ENCODE data around the gene ALLC.
A peak's percentile ranks its signal among the peaks of the same experiment; 100 is the strongest.

The ALLC gene

DNA sequence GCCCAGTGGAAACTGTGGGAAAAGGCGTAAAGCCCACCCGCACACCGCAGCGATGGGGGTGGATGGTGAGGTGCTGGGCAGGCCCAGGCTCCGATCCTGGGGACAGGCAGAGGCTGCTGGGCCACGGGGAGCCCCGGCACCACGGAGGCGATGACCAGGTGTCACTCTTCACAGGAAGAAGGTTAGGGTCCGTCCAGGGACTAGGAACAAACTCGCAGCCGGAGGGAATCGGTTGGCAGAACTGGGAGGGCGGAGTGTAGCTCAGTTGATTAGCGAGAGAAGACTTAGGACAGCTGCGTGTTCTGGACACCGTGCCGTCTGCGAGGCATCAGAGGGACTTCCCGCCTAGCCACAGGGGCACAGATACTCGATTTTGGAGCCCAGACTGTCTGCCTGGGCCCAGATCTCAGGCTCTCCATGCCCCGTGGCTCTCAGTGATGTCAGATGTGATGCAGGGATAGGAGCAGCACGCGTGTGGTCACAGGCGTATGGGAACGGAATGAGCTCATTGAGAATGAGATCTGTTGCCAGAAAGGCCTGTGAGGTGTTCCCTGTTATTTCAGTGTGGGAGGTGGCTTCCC, 16.1 kb upstream of the ALLC start:
- DNase-seq = no peak

DNA sequence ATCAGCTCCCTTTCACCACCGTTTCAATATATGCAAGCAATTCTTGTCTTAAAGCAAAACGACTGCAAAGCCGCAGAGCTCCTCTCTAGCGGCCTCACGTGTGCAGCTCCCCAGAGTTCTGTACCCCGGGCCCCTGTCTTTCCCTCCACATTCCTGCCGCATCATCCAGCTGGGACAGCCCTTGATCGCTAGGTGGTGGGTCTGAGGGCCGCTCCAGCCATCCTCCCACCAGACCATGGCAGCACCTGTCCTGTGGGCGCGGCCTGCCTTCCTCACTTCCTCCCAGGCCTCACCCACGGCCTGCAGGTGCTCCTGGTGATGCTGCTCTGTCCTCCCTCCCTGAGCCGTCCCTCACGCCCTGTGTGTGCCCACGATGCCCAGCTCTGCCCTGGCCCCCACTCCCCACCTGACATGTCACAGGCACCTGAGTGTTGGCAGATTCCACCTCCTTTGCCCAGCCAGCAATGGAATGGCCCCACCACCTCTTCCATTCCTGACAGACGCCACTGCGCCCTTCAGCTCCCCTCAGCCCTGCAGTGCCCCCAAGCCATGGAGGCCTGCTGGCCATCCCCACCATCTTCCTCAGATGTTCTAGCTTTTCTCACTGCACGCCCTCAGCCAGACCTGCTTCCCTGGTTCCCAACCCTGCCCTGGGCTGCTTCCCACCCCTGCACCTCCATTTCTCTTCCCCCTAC, 15.3 kb upstream of the ALLC start:
- DNase-seq = no peak

DNA sequence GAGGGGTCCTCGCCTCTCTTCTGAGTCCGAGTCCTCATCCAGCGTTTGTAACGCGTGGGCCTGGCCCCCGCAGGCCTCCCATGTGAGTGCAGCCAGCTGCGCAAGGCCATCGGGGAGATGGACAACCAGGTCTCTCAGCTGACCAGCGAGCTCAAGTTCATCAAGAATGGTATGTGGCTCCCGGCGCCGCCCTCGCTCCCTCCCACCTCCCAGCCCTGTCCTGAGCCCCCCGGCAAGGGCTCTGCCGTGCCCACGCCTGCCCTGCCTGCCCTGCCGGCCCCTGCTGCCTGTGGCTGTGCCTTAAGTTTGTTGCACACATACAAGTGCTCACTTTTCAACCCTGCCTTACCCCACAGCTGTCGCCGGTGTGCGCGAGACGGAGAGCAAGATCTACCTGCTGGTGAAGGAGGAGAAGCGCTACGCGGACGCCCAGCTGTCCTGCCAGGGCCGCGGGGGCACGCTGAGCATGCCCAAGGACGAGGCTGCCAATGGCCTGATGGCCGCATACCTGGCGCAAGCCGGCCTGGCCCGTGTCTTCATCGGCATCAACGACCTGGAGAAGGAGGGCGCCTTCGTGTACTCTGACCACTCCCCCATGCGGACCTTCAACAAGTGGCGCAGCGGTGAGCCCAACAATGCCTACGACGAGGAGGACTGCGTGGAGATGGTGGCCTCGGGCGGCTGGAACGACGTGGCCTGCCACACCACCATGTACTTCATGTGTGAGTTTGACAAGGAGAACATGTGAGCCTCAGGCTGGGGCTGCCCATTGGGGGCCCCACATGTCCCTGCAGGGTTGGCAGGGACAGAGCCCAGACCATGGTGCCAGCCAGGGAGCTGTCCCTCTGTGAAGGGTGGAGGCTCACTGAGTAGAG, 14.4 kb upstream of the ALLC start:
- DNase-seq = no peak

DNA sequence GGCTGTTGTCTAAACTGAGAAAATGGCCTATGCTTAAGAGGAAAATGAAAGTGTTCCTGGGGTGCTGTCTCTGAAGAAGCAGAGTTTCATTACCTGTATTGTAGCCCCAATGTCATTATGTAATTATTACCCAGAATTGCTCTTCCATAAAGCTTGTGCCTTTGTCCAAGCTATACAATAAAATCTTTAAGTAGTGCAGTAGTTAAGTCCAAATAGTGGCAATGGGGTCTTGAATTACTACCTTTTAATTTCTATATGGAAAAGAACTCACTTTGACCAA, 13.8 kb upstream of the ALLC start:
- no peak for DNase-seq

DNA sequence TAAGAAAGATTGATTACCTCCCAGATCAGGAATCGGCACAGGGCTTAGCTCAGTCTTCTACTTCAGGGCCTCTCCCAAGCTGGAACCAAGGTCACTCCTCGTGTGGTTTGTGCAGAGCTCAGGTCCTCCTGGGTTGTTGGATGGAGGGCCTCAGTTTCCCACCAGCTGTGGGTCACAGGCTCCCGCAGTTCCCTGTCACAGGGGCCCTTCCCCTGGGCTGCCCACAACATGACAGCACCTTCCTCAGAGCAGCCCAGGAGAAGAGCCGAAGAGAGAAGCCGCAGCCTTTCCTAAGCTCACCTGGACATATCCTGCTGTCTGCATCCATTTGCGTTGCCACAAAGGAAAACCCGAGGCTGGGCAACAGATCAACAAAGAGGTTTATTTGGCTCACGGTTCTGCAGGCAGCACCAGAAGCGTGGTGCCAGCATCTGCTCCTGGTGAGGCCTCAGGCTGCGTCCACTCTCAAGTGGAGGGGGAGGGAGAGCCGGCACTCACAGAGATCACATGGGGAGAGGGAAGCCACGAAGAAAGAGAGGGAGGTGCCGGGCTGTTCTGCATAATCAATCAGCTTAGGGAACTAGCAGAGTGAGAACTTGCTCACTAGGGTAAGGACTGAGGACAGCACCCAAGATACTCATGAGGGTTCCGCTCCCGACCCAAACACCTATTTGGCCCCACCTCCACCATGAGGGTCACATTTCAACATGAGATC, 13.0 kb upstream of the ALLC start:
- no peak for DNase-seq

DNA sequence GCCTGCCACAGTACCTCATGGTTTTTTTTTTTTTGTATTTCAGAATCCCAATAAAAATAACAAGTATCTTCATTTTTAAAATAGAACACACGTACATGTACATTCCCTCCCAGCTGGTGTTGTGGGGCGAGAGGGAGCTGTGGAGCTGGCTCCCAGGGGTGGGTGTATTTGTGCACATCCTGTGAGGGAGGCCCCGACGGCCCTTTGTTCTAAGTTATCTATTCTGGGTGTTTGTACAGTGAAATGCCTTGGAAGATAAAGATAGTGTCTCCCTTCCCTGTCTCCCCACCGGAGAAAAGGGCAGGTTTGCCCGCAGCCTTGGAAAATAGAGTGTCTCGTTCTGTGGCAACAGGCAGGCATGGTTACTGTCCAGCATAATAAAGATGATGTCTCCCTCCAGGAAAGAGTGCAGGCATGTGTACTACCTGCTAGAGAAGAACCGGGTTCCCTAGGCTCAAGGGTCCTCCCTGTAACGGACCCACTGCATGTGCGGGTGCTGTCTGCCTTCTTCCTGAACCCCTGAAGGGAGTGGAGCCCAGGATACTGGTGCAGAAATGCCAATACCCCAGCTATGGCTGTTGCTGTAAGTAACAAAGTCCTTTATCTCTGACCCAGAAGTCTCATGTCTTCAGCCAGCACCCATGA, 12.1 kb upstream of the ALLC start:
- no peak for DNase-seq

DNA sequence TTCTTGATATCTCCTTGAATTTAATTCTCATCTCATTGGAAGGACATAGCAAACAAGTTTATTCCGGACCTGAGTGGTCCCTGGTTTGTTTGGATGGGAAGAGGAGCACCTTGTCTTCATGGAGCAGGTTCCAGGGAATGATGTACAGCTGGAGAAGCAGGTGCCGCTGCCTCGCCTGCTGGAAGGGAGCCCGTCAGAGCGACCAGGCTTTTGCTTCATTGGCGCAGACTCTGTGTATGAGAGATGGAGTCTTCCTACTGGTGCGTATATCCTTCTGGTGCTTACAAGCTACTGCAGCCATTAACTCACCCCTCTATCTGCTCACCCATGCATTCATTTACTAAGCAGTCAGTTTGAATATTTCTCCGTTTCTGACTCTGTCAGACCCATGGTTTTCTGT, 11.6 kb upstream of the ALLC start:
- no peak for DNase-seq

DNA sequence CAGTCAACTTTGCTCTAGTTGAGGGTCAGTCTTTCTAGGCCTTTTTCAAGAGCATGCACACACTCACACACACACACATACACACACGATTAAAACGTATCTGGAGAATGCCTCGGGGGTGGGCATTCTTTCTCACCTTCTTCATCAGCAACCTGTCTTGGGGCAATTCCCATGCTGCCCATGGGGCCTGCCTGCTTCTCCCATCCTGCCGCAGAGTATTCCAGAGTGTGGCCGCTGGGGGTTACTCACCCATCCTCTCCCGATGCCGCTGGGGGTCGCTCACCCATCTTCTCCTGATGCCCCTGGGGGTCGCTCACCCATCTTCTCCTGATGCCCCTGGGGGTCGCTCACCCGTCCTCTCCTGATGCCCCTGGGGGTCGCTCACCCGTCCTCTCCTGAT, 10.8 kb upstream of the ALLC start:
- no peak for DNase-seq

DNA sequence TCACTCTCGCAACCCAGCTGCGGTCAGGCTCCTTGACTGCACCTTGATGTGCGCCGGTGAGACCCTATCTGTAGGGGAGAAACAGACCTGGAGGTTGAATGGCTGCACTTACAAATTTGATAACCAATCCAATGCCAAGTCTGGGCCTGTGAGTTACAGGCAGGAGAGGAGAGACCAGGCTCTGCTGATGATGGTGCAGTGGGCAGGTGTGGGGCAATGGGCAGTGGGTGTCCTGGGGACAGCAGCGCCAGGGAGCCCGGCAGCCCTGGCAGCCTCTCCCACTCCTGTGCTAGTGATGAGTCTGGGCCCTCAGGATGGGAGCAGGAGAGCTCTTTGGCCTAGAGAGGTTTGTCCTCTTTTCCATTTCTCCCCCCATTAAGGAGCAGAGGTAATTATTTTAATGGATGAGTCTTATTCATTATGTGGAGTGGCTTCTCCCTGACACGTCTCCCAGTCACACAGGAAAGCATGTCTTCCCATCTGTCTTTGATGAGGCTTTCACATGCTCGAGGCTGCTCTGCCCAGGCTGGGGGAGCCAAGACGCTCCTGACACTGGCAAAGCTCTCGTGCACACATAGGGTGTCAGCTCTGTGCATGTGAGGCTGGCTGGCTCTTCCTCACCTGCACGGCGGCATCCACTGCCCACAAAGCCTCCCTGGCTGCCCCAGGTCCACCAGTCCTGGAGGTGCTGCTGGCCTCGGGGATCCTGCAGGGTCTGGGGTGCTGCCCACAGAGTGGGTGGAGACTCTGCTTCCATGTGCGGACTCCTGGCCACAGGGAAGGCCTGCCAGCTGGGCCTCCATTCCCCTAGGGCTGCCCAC, 10.0 kb upstream of the ALLC start:
- DNase-seq = no peak

DNA sequence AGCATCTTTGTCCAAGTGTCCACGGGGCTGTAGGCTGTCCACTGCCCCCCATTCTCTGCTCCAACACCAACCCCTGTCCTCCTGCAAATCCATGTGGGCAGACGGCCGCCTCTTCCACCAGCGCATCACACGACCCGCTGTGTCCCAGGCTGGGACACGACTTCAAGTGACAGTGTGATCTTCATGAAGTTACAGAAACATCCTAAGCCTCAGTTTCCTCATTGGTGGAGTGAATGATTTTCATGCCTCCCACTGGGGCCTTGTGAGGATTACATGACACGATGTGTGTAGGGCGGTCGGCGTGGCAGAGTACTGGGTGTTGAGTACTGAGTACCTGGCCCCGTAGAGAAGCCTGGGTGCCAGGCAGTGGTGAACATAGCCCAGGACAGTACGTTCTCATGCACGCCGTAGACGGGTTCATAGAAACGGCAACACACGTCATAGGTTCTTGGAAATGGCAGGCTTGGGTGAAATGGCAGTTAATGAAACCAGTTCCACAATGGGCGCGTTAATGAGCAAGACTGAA, 9.3 kb upstream of the ALLC start:
- no peak for DNase-seq

DNA sequence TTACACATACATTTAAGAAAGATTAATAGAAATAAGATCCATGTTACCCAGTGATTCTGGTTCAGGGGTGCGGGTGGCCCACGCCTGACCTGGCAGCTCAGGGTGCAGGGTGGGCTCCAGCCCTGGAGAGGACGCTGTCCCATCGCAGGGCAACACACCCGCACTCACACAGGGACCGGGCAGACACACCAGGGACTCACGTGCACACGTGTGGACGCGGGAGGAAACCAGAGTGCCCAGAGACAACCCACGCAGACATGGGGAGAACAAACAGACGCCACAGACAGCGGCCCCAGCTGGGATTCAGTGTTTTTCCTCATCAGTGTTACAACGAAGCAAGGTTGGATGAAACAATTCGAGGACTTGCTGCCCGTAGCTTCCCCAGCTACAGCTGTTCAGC, 8.4 kb upstream of the ALLC start:
- no peak for DNase-seq

DNA sequence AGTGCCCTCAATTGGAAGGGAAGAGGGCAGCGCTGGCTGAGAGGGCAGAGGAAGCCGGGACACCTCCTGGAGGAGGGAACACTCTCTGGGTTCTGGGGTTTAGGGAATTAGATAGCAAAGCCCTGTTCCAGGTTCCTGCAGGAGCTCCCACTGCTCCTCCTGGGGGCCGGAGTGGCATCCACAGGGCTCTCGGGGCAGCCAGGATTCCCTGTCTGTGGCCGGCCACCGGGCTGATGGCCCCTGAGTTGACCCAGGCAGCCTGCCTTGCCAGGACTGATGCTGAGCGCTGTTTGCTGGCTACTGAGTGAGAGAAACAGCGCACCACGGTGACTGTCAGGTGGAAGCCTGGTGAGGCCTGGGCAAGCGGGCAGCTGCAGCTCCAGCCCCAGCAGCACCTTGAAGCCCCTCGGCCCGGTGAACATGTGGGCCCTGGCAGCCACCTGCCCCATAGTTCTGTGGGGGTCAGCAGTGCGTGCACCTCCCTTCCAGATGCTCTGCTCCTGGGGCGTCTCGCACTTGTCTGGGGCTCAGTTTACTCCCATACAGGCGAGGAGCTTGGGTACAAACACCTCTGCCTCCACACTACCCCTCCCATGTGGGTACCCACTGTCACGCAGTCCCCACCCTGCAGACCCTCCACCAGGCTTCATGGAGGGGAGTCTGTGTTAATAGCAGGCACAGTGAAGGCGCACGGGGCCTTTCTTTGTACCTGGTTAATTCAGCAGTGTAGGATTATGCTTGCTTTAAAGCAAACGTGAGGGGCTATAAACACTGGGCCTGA, 7.7 kb upstream of the ALLC start:
- no peak for DNase-seq

DNA sequence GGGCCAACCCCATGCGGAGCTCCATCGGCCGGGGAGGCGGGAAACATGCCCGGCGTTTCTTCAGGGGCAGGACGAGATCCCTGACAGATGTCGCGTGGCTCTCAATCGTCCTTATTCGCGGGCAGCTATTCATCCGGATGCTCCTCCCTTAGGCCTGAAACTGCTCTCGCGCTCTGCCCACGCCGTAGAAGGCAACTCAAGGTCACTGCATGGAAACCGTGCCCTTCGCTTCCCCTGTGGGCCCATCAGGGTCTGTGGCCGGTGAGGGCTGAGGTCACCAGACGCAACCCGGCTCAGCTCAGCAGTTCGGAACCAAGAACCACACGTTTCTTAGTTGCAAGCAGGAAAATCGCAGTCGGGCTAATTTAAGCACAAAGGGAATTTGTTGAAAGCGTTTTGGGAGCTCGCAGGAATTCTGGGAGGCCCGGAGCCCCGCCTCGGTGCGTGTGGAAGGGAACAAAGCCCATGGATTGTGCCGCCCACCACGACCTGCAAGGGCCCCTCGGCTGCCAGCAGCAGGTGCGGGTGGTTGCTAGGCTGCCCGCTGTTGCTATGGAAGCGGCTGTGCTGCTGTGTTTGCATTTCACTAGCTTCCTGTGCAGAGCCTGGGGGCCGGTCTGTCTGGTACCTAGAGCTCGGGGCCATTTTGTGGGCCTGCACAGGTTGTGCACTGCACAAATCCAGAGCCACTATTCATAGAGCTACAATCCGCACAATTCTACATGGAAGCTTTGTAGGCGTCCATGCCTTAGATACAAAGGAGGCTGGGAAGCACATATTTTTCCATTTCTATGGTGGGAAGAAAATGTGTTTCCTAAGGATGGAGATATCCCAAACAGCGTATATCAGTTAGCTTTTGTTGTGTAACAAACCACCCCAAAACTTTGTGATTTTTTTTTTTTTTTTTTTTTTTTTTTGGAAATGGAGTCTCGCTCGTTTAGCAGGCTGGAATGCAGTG, 6.0 kb upstream of the ALLC start:
- DNase-seq = peak; percentile 63 to 68

DNA sequence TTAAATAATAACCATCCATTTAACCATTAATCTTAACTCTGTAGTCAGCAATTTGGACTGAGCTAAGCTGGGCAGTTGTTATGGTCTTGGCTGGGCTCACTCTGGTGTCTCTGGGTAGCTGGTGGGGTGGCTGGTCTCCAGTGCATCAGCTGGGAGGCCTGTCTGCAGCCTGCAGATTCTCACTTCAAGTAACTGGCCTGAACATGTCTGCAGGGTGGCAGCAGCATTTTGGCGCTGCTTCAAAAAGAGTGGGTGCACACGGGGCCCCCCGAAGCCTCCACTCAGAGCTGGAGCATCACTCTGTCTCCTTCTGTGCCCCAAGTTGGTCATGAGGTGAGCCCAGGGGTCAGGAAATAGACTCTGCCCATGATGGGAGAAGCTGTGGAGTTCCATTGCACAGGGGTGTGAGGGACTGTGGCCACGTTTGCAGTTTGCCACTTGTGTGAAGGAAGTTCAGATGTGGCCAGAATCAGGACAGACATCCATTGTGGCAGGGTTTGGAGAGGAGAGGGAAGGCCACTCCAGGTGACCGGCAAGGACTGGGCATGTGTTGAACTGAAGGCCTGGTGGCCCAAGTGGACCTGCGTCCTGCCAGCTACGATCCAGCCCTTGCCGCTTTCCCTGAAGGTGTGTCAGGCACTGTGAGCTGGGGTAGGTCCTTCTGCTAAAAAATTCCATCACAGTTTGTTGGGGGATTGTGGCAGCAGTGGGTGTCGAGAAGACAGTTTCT, 4.9 kb upstream of the ALLC start:
- DNase-seq = no peak

DNA sequence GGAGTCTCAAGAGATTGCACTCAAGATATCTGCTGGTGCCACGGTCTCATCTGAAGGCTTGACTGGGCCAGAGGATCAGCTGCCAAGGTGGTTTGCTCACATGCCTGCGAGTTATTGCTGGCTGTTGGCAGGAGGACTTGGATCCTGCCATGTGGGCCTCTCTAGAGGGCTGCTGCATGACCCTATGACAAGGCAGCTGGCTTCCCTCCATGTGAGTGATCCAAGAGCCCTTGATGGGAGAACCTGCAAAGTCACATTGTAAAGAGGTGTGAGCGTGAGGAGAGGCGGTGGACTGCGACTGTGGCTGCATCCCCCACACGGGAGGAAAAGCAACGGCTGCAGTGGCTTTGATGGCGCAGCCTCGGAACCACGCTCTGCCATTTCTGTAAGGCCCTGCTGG, 4.0 kb upstream of the ALLC start:
- DNase-seq = no peak

DNA sequence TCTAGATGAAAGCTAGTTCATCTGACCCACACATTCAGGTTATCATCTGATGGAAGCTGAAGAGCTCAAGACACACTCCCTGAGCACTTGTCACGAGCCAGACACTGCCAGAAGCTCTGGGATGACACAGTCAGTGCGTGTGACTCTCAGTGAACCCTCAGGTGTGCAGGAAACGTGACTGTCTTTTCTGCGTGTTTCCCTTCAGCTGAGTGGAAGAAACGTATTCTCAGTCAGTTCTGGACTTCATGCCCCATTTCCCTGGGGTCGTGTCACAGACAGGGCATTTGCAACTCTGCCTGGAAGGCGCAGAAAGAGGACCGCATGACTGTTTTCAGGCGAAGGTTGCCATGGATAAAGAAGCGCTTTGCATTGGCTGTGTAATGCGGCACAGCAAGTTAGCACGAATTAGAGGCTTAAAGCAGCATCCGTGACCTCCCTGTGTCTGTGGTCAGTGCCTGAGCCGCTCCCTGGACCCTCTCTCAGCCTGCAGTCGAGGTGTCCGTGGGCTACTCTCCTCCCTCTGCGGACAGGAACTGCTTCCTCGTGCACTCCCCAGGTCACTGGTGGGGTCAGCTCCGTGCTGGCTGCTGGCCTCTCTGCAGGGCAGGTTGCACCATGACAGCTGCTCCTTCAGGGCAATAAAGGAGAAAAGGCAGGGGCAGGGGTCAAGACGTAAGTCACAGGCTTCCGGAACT, 3.3 kb upstream of the ALLC start:
- no peak for DNase-seq

DNA sequence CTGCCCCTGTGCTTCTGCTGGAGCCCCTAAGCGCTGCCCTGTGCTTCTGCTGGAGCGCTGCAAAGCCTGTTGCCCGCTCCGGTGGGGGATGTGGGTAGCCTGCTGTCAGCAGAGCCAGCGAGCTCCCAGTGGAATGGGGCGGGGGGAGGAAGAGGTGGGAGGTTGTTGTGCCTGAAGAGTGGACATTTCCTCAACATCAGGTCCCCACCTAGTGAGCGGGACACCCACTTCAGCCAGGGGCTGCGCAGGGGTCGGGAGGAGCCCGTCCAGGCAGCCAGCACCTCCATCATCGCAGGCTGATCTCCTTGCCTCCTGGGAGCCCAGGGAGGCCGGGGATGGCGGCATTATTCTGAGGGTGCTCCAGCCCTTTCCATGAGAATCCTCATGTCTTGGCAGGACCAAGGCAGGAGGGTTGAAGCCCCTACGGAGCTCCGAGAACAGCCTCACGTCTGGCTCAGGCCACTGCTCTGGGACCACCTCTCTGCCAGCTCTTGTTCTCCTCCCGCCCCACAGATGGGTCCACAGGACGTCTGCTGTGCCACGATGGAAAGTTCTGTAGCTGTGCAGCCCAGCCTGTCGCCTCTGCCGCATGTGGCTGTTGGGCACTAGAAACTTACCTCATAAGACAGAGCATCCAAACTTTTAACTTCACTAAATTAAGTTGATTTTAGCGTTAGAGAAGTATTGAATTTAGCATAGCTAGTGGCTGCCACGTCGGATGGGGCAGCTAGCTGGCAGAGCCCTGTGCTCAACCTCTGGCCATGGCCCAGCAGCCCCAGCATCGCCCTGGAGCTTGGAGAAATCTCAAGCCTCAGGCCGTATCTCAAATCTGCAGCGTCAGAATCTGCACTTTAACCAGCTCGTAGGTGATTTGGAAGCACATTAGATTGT, 1.9 kb upstream of the ALLC start:
- DNase-seq = no peak
